ENCODE measurements around the gene BPI.

Gene BPI

DNA sequence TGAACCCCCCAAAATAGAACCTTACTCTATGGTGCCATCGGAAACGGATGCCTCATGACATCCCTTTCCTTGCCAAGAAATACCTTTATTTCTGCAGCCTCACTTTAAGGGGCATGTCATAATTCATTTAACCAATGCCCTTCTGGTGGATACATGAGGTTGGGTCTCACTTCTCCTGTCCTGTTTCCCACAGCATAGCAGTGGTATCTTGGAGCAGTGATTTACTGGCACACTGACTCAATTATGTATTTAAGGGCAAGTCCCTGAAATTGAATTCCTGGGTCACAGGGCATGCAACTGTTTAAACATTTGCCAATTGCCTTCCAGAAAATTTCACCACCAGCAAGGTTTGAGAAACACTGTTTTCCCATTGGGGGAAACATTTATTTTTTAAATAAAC lies 41.7 kb downstream of the BPI start:
- no peak for TF ChIP-seq EZH2 (IDR thresholded peaks at IDR 0.05; ENCODE audit: borderline replicate concordance, low read depth, low read length, severe bottlenecking)
- TF ChIP-seq, protein P1, sequence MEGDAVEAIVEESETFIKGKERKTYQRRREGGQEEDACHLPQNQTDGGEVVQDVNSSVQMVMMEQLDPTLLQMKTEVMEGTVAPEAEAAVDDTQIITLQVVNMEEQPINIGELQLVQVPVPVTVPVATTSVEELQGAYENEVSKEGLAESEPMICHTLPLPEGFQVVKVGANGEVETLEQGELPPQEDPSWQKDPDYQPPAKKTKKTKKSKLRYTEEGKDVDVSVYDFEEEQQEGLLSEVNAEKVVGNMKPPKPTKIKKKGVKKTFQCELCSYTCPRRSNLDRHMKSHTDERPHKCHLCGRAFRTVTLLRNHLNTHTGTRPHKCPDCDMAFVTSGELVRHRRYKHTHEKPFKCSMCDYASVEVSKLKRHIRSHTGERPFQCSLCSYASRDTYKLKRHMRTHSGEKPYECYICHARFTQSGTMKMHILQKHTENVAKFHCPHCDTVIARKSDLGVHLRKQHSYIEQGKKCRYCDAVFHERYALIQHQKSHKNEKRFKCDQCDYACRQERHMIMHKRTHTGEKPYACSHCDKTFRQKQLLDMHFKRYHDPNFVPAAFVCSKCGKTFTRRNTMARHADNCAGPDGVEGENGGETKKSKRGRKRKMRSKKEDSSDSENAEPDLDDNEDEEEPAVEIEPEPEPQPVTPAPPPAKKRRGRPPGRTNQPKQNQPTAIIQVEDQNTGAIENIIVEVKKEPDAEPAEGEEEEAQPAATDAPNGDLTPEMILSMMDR (IDR thresholded peaks at IDR 0.05; ENCODE audit: borderline replicate concordance, extremely low read depth, low read length, poor library complexity, severe bottlenecking), result no peak
- Histone ChIP-seq H3K9ac (ENCODE audit: low read depth, low read length) (no peak overlapping the region), H3K4me1 (ENCODE audit: insufficient read depth, low read length) (no peaks in the 10 kb centered on the region), H3K4me2 (ENCODE audit: insufficient read depth, low read length) (no peak overlapping the region), H3K27ac (ENCODE audit: low read length) (no peak overlapping the region), H2AFZ (ENCODE audit: low read depth, low read length) (no peak overlapping the region), H3K79me2 (ENCODE audit: insufficient read depth, low read length) (no peaks in the 10 kb centered on the region), H3K4me3 (ENCODE audit: low read depth in 1 of 2, low read length in 2 of 2) (no peak overlapping the region), H3K27me3 (ENCODE audit: insufficient read depth, low read length, poor library complexity) (peaks cover 22% of the 10 kb centered on the region), H4K20me1 (ENCODE audit: insufficient read depth, low read length) (no peaks in the 10 kb centered on the region), H3K9me3 (ENCODE audit: insufficient read depth, low read length, severe bottlenecking) (no peaks in the 10 kb centered on the region), H3K36me3 (ENCODE audit: insufficient read depth, low read length) (no peaks in the 10 kb centered on the region)
- DNase-seq (no peak), ATAC-seq (ENCODE audit: insufficient read depth, low read depth) (no peak)

DNA sequence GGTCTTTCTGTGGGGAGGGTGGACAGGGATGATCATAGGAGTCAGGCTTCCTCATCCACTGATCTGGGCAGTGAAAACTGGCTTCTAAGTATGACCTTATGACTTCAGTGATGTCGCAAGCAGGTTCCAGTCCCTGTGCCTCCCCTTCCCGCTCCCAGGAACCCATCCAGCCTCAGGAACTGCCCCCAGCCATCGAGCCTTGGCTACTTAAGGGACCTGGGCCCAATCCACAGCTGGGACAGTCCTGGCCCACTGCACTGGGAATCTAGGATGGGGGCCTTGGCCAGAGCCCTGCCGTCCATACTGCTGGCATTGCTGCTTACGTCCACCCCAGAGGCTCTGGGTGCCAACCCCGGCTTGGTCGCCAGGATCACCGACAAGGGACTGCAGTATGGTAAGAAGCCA lies 42.3 kb downstream of the BPI start, which contains the start of gene LBP:
TSS of gene LBP (plus strand) at position 236 of the 405 bp plus-strand sequence. CDS start at position 271, 35 bp downstream.
- no peak within 1 kb of the TSS for H2AFZ ChIP-seq (ENCODE audit: low read depth, low read length)
- H3K4me3 ChIP-seq (ENCODE audit: low read depth in 1 of 2, low read length in 2 of 2), result no peak within 1 kb of the TSS
- peaks cover 25% of the 10 kb centered on the region for H3K27me3 ChIP-seq (ENCODE audit: insufficient read depth, low read length, poor library complexity)
- no peak within 1 kb of the TSS for H3K4me2 ChIP-seq (ENCODE audit: insufficient read depth, low read length)
- H3K9me3 ChIP-seq (ENCODE audit: insufficient read depth, low read length, severe bottlenecking), result no peaks in the 10 kb centered on the region
- TF ChIP-seq, protein P1 (IDR thresholded peaks at IDR 0.05; ENCODE audit: borderline replicate concordance, extremely low read depth, low read length, poor library complexity, severe bottlenecking), result no peak
- no peak for TF ChIP-seq EZH2 (IDR thresholded peaks at IDR 0.05; ENCODE audit: borderline replicate concordance, low read depth, low read length, severe bottlenecking)
- H3K4me1 ChIP-seq (ENCODE audit: insufficient read depth, low read length), result no peaks in the 10 kb centered on the region
- no peak for DNase-seq
- no peaks in the 10 kb centered on the region for H3K79me2 ChIP-seq (ENCODE audit: insufficient read depth, low read length)
- H3K9ac ChIP-seq (ENCODE audit: low read depth, low read length), result no peak within 1 kb of the TSS
- no peak within 1 kb of the TSS for H3K27ac ChIP-seq (ENCODE audit: low read length)
- no peaks in the 10 kb centered on the region for H4K20me1 ChIP-seq (ENCODE audit: insufficient read depth, low read length)
- H3K36me3 ChIP-seq (ENCODE audit: insufficient read depth, low read length), result no peaks in the 10 kb centered on the region
- no peak for ATAC-seq (ENCODE audit: insufficient read depth, low read depth)

DNA sequence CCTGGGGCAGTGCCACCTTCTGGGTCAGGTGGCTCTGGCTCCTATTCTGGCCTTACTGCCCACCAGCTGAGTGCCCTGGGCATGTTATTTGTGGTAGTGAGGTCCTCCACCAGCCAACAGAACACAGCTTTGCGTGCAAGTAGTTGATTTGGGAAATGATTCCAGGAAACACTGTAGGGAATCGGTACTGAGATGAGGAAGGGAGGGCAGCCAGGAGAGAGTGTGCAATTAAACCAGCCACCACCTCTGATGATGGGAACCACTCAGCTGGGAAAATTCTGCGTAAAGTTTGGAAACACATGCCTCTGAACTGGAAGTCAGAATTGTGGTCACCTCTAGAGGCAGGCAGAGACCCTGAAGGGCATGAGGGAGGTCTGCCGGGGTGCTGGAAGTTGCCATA lies 42.8 kb downstream of the BPI start:
- Histone ChIP-seq H3K4me3 (ENCODE audit: low read depth in 1 of 2, low read length in 2 of 2) (no peak overlapping the region), H3K27me3 (ENCODE audit: insufficient read depth, low read length, poor library complexity) (peaks cover 25% of the 10 kb centered on the region)

More for the DNA sequence above, 42.8 kb downstream of the BPI start:
- Histone ChIP-seq H3K79me2 (ENCODE audit: insufficient read depth, low read length) (no peaks in the 10 kb centered on the region), H3K36me3 (ENCODE audit: insufficient read depth, low read length) (no peaks in the 10 kb centered on the region), H3K9ac (ENCODE audit: low read depth, low read length) (no peak overlapping the region), H3K4me1 (ENCODE audit: insufficient read depth, low read length) (no peaks in the 10 kb centered on the region), H3K27ac (ENCODE audit: low read length) (no peak overlapping the region), H4K20me1 (ENCODE audit: insufficient read depth, low read length) (no peaks in the 10 kb centered on the region), H3K4me2 (ENCODE audit: insufficient read depth, low read length) (no peak overlapping the region), H3K9me3 (ENCODE audit: insufficient read depth, low read length, severe bottlenecking) (no peaks in the 10 kb centered on the region), H2AFZ (ENCODE audit: low read depth, low read length) (no peak overlapping the region)
- TF ChIP-seq EZH2 (IDR thresholded peaks at IDR 0.05; ENCODE audit: borderline replicate concordance, low read depth, low read length, severe bottlenecking), result no peak
- TF ChIP-seq, protein P1 (IDR thresholded peaks at IDR 0.05; ENCODE audit: borderline replicate concordance, extremely low read depth, low read length, poor library complexity, severe bottlenecking), result no peak
- DNase-seq (no peak), ATAC-seq (ENCODE audit: insufficient read depth, low read depth) (no peak)

All from DND-41 (cell line).